ENCODE data around the gene SMCO3. TPM values are rescaled to one million over a fixed set of nuclear protein-coding genes. Genes with fewer than 3 reads are reported as not detected.

SMCO3 gene
- total RNA-seq, 2 experiments from 2014 or later = not detected

DNA sequence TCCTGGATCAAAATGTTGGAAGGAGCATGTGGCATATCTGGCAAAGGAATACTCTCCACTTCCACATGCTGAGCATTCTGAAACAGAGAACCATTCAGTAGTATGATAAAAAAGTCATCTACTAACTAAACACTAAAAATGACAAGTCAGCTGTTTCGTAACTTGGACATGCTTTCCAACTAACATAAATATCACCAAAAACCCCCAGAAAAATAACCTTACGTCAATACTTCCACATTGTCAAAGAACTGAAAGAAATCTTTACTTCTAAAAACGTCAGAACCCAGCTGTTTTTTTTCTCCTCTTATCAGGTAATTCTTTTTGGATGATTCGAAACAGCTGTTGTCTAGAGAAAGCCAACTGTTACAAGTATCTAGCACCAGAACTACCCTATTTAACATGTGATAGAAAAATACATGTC is 18.9 kb downstream of the SMCO3 start:
- no peak overlapping the region for H3K27ac Mint-ChIP-seq

GRCh38 chr12:14785568-14785967 is 28.4 kb downstream of the SMCO3 start:
- Mint-ChIP-seq H3K36me3 (ENCODE audit: low read depth) (peaks cover 49% of the 10 kb centered on the region), H3K27me3 (ENCODE audit: low read depth) (no peaks in the 10 kb centered on the region), H3K4me3 (no peak overlapping the region), H3K27ac (no peak overlapping the region), H3K4me1 (ENCODE audit: low read depth) (peaks cover 9% of the 10 kb centered on the region), H3K9me3 (ENCODE audit: insufficient read depth) (no peaks in the 10 kb centered on the region)
- ChIA-PET CTCF (interaction anchor here (2.3 to 2.4 kb wide), 2 partner anchors 8 to 10 kb away, joined by 6 to 13 read pairs; no protein-coding TSS in a partner anchor), POLR2A (no interaction called here)
- DNase-seq (no peak), ATAC-seq (no peak)

More for the DNA sequence above, 18.9 kb downstream of the SMCO3 start:
- ChIA-PET CTCF (interaction anchor here (1.1 kb wide), 1 partner anchor 20 kb away, joined by 4 read pairs; no protein-coding TSS in a partner anchor), POLR2A (interaction anchor here (1.0 to 1.5 kb wide), 2 partner anchors 19 to 25 kb away, joined by 3 to 6 read pairs; a partner anchor contains a TSS)
- no peaks in the 10 kb centered on the region for H3K4me1 Mint-ChIP-seq (ENCODE audit: low read depth)
- ATAC-seq = no peak
- no peaks in the 10 kb centered on the region for H3K9me3 Mint-ChIP-seq (ENCODE audit: insufficient read depth)
- H3K36me3 Mint-ChIP-seq (ENCODE audit: low read depth) = peaks cover 81% of the 10 kb centered on the region
- H3K4me3 Mint-ChIP-seq = no peak overlapping the region
- DNase-seq = no peak
- H3K27me3 Mint-ChIP-seq (ENCODE audit: low read depth) = no peaks in the 10 kb centered on the region

- ChIA-PET CTCF (interaction anchor here (1.8 to 3.5 kb wide), 5 partner anchors 9 to 18 kb away, joined by 6 to 15 read pairs (median 10); partner anchors contain the start of genes C12orf60 and WBP11), POLR2A (interaction anchor here (0.7 to 1.7 kb wide), 5 partner anchors 10 to 114 kb away, joined by 3 to 8 read pairs (median 4); partner anchors contain the start of genes C12orf60 and WBP11)
- no peaks in the 10 kb centered on the region for H3K27me3 Mint-ChIP-seq (ENCODE audit: low read depth)
- H3K9me3 Mint-ChIP-seq (ENCODE audit: insufficient read depth) = no peaks in the 10 kb centered on the region
- DNase-seq = no peak
- no peak overlapping the region for H3K27ac Mint-ChIP-seq
- peaks cover 38% of the 10 kb centered on the region for H3K36me3 Mint-ChIP-seq (ENCODE audit: low read depth)
- no peak for ATAC-seq
- peaks cover 13% of the 10 kb centered on the region for H3K4me1 Mint-ChIP-seq (ENCODE audit: low read depth)
- H3K4me3 Mint-ChIP-seq = no peak overlapping the region
Observed at GRCh38 chr12:14784471-14784870, 29.5 kb downstream of the SMCO3 start.

DNA sequence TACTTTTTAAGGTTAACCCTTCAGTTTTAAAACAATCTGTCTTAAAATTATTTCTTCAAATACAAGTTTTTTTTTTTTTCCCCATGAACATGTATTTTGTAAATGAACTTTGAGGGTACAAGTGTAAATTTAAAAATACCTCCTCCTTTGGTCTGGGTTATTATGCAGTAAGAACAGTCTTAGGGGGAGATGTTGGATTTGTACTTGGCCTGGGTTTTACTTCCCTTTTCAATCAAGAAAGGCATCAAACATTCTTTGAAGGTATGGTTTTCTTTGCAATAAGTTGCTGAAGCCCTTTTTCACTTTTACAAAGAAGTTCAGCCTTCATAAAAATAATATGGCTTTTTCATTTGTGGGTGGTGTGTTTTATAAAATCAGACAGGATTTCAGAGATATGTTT is 31.2 kb downstream of the SMCO3 start:
- Mint-ChIP-seq H3K9me3 (ENCODE audit: insufficient read depth) (no peaks in the 10 kb centered on the region), H3K27ac (no peak overlapping the region), H3K4me3 (no peak overlapping the region), H3K36me3 (ENCODE audit: low read depth) (peaks cover 26% of the 10 kb centered on the region), H3K4me1 (ENCODE audit: low read depth) (peaks cover 13% of the 10 kb centered on the region), H3K27me3 (ENCODE audit: low read depth) (no peaks in the 10 kb centered on the region)
- DNase-seq (no peak), ATAC-seq (no peak)
- ChIA-PET CTCF (interaction anchor here (1.0 to 3.5 kb wide), 3 partner anchors 13 to 22 kb away, joined by 4 to 15 read pairs (median 7); partner anchors contain the start of genes C12orf60 and WBP11), POLR2A (interaction anchor here (0.6 to 4.5 kb wide), 2 partner anchors 9 to 12 kb away, joined by 3 to 37 read pairs; a partner anchor contains a TSS)

- no peaks in the 10 kb centered on the region for H3K27me3 Mint-ChIP-seq (ENCODE audit: low read depth)
Observed at GRCh38 chr12:14781563-14781962, 32.4 kb downstream of the SMCO3 start.

GRCh38 chr12:14780859-14781258 is 33.1 kb downstream of the SMCO3 start:
- Mint-ChIP-seq H3K27ac (no peak overlapping the region), H3K36me3 (ENCODE audit: low read depth) (peaks cover 17% of the 10 kb centered on the region), H3K4me3 (no peak overlapping the region), H3K9me3 (ENCODE audit: insufficient read depth) (no peaks in the 10 kb centered on the region), H3K4me1 (ENCODE audit: low read depth) (peaks cover 24% of the 10 kb centered on the region), H3K27me3 (ENCODE audit: low read depth) (no peaks in the 10 kb centered on the region)
- ATAC-seq (no peak), DNase-seq (no peak)
- CTCF ChIA-PET = interaction anchor here (0.8 to 1.4 kb wide), 3 partner anchors 11 to 56 kb away, joined by 3 to 7 read pairs (median 4); a partner anchor contains a TSS
- POLR2A ChIA-PET = interaction anchor here (4.5 kb wide), 1 partner anchor 10 kb away, joined by 37 read pairs; a partner anchor contains a TSS

More at GRCh38 chr12:14781563-14781962, 32.4 kb downstream of the SMCO3 start:
- ATAC-seq = no peak
- H3K36me3 Mint-ChIP-seq (ENCODE audit: low read depth) = peaks cover 15% of the 10 kb centered on the region
- CTCF ChIA-PET = interaction anchor here (1.0 to 3.5 kb wide), 3 partner anchors 12 to 21 kb away, joined by 7 to 15 read pairs (median 7); partner anchors contain the start of genes C12orf60 and WBP11
- no peaks in the 10 kb centered on the region for H3K9me3 Mint-ChIP-seq (ENCODE audit: insufficient read depth)
- H3K4me3 Mint-ChIP-seq = no peak overlapping the region
- peaks cover 17% of the 10 kb centered on the region for H3K4me1 Mint-ChIP-seq (ENCODE audit: low read depth)
- no peak overlapping the region for H3K27ac Mint-ChIP-seq
- DNase-seq = no peak
- POLR2A ChIA-PET = interaction anchor here (4.5 kb wide), 1 partner anchor 11 kb away, joined by 37 read pairs; a partner anchor contains a TSS

GRCh38 chr12:14779834-14780233 is 34.1 kb downstream of the SMCO3 start:
- H3K4me3 Mint-ChIP-seq = no peak overlapping the region
- H3K27me3 Mint-ChIP-seq (ENCODE audit: low read depth) = no peaks in the 10 kb centered on the region
- ATAC-seq = no peak
- ChIA-PET POLR2A (interaction anchor here (1.6 to 4.5 kb wide), 2 partner anchors 9 to 180 kb away, joined by 3 to 37 read pairs; a partner anchor contains a TSS), CTCF (interaction anchor here (0.9 to 1.5 kb wide), 3 partner anchors 13 to 69 kb away, joined by 3 to 4 read pairs (median 4); no protein-coding TSS in a partner anchor)
- no peak overlapping the region for H3K27ac Mint-ChIP-seq
- no peaks in the 10 kb centered on the region for H3K9me3 Mint-ChIP-seq (ENCODE audit: insufficient read depth)
- peaks cover 30% of the 10 kb centered on the region for H3K4me1 Mint-ChIP-seq (ENCODE audit: low read depth)
- DNase-seq = no peak
- peaks cover 17% of the 10 kb centered on the region for H3K36me3 Mint-ChIP-seq (ENCODE audit: low read depth)

- Mint-ChIP-seq H3K36me3 (ENCODE audit: low read depth) (peaks cover 18% of the 10 kb centered on the region), H3K27me3 (ENCODE audit: low read depth) (no peaks in the 10 kb centered on the region), H3K4me1 (ENCODE audit: low read depth) (peaks cover 47% of the 10 kb centered on the region), H3K4me3 (no peak overlapping the region), H3K27ac (no peak overlapping the region), H3K9me3 (ENCODE audit: insufficient read depth) (no peaks in the 10 kb centered on the region)
- no peak for DNase-seq
- no peak for ATAC-seq
- POLR2A ChIA-PET = no interaction called here
- CTCF ChIA-PET = interaction anchor here (0.8 to 2.6 kb wide), 7 partner anchors 8 to 218 kb away, joined by 3 to 20 read pairs (median 4); partner anchors contain the start of genes C12orf60, ERP27 and WBP11
Observed at GRCh38 chr12:14777271-14777670, 36.7 kb downstream of the SMCO3 start.

DNA sequence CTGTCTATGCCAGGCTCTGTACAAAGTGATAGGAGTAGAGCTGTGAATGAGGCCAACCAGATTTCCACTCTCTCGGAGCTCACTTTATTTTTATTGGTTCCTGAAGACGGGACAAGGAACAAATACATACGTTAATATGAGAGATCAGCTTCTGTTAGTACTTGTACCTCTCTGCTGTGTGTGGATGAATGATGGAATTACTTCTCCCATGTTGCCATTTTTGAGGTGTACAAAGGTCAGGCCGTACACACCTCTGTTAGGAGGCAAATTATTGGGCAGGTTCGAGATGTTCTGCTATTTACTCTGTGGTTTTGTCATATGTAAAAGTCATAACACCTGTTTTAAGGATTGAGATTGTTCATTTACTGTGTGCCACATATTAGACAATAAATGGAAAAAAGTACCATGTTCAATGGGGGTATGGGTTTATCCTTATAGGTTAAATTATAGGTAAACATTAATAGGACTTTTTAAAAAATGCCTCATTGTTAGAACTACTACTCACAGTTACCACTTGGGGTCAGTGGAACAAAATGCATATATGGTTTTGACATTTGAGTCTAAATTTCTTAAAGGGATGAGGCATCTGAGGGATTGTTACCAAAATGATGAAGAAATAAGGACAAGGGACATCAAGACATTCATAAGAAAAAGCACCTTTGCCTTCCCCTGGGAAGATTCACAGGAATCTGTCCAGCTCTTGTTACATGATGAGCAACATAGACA is 37.6 kb downstream of the SMCO3 start:
- Mint-ChIP-seq H3K36me3 (ENCODE audit: low read depth) (peaks cover 18% of the 10 kb centered on the region), H3K27me3 (ENCODE audit: low read depth) (no peaks in the 10 kb centered on the region), H3K4me3 (peak overlapping the region; percentile 96), H3K9me3 (ENCODE audit: insufficient read depth) (no peaks in the 10 kb centered on the region), H3K4me1 (ENCODE audit: low read depth) (peaks cover 50% of the 10 kb centered on the region), H3K27ac (peak overlapping the region; percentile 98)
- CTCF ChIA-PET = interaction anchor here (1.0 to 2.6 kb wide), 11 partner anchors 8 to 445 kb away, joined by 4 to 20 read pairs (median 8); partner anchors contain the start of genes C12orf60, ERP27, RERG and WBP11
- ATAC-seq (no peak), DNase-seq (no peak)
- POLR2A ChIA-PET = interaction anchor here (0.6 to 3.3 kb wide), 3 partner anchors 11 to 25 kb away, joined by 3 to 39 read pairs (median 3); partner anchors contain the start of genes C12orf60 and WBP11

DNA sequence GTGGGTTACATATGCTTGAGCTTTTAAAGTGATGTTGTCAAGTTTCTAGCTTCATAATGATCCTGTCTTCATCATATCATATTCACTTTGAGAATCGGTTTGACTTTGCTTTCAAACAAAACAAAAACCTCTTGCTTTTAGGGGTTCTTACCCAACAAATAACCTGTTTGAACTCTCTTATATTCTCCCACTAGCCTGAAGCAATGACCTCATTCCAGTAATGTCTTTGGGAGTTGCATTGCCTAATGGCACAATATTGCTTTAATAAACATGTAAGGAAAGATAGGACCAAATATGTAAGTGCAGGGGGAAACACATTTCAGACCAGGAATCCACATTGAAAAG is 38.4 kb downstream of the SMCO3 start:
- Mint-ChIP-seq H3K4me3 (peak overlapping the region; percentile 96), H3K36me3 (ENCODE audit: low read depth) (peaks cover 24% of the 10 kb centered on the region), H3K27me3 (ENCODE audit: low read depth) (no peaks in the 10 kb centered on the region), H3K27ac (peak overlapping the region; percentile 98), H3K9me3 (ENCODE audit: insufficient read depth) (no peaks in the 10 kb centered on the region), H3K4me1 (ENCODE audit: low read depth) (peaks cover 48% of the 10 kb centered on the region)
- POLR2A ChIA-PET = interaction anchor here (1.6 to 7.5 kb wide), 4 partner anchors 12 to 185 kb away, joined by 5 to 175 read pairs (median 22); partner anchors contain the start of genes ARHGDIB, C12orf60 and WBP11
- CTCF ChIA-PET = interaction anchor here (0.9 to 2.6 kb wide), 15 partner anchors 9 to 538 kb away, joined by 3 to 20 read pairs (median 5); partner anchors contain the start of genes C12orf60, RERG and WBP11
- DNase-seq (no peak), ATAC-seq (no peak)

DNA sequence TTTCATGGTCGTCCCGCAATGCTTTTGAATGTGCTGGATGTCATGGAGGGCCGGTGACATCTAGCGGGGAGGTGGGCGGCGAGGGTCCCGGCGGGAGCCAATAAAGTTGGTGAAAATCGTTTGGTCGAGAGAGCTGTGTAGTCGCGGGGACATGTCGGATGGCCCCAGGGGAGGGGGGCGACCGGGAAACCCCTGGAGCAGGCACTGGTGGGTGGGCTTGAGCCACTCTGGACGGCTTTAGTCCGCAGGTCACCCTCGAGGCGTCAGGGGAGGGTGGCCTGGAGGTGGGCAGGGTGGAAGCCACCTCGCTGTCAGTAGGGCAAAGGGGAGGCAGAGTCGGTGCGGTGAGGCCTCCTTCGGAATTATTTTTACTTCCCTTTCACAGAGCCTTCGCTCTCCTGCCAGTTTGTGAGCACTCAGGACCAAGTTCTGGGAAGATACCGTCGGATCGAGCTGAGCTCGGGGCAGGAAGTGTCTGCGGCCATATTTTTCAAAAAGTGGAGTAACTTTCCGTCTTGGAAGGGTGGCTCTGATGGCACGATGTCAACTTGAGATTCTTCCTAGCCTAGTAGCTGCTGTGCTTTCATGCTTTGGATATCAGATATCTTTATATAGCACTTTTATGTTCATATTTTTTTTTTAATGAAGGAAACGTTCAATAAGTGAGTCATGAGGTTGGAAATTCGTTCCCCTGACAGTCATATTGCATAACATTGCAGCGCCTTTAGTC is 38.9 kb downstream of the SMCO3 start:
- ATAC-seq = no peak
- H3K4me1 Mint-ChIP-seq (ENCODE audit: low read depth) = peaks cover 43% of the 10 kb centered on the region
- H3K36me3 Mint-ChIP-seq (ENCODE audit: low read depth) = peaks cover 29% of the 10 kb centered on the region
- peak; percentile 45 for DNase-seq
- peak overlapping the region; percentile 96 for H3K4me3 Mint-ChIP-seq
- POLR2A ChIA-PET = interaction anchor here (0.9 to 7.5 kb wide), 11 partner anchors 9 to 358 kb away, joined by 3 to 175 read pairs (median 6); partner anchors contain the start of genes ARHGDIB, C12orf60 and WBP11
- H3K27ac Mint-ChIP-seq = peak overlapping the region; percentile 98
- CTCF ChIA-PET = interaction anchor here (0.9 to 2.6 kb wide), 16 partner anchors 9 to 537 kb away, joined by 3 to 20 read pairs (median 5); partner anchors contain the start of genes C12orf60, RERG and WBP11
- no peaks in the 10 kb centered on the region for H3K27me3 Mint-ChIP-seq (ENCODE audit: low read depth)
- no peaks in the 10 kb centered on the region for H3K9me3 Mint-ChIP-seq (ENCODE audit: insufficient read depth)
